HG02642 (cell line): ENCODE measurements around the gene GALNT18.

Source experiments
- ATAC-seq: cut with Tn5 transposase; IDR thresholded peaks from one replicate; pipeline ENCODE4 v1.9.1; 2021; ENCODE audit warnings: mild to moderate bottlenecking; ENCODE audit not compliant: unreplicated experiment, poor library complexity

Gene GALNT18

DNA sequence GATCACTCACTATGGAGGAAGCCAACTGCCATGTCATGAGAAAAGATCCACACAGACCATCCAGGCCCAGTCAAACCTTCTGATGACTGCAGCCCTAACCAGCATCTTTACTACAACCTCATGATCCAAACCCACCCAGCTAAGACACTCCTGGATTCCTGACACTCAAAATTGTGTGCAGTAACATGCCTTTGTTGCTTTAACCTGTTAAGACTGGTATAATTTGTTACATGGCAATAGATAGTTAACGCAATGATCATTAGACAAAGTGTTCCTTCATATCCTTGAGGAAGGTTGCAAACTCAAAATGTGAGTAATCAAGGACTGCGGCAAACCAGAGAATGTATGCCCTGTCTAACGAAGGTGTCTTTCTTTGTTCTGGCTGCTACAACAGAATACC, 221.7 kb downstream of the GALNT18 start:
- ATAC-seq = no peak

GRCh38 chr11:11397781-11398180, 224.0 kb downstream of the GALNT18 start:
- ATAC-seq = no peak

DNA sequence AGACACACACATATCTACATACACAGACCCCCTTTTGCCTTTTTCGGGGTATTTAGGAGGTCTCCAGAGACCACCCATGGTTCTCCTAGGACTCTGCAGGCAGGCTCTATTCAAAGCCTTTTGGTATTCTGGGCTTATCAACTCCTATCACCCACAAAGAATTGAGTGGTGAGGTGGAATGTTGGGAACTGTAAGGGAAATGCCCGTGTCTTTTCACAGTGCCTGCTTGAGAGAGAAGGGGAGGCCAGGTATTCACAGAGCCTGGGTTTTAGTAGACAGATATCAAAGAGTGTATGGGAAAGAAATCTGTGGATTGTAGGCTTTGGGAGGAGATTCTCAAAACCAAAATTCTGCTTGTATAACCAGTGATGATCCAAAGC, 224.8 kb downstream of the GALNT18 start:
- no peak for ATAC-seq

- ATAC-seq = no peak
Observed at GRCh38 chr11:11396301-11397035, 225.3 kb downstream of the GALNT18 start.

DNA sequence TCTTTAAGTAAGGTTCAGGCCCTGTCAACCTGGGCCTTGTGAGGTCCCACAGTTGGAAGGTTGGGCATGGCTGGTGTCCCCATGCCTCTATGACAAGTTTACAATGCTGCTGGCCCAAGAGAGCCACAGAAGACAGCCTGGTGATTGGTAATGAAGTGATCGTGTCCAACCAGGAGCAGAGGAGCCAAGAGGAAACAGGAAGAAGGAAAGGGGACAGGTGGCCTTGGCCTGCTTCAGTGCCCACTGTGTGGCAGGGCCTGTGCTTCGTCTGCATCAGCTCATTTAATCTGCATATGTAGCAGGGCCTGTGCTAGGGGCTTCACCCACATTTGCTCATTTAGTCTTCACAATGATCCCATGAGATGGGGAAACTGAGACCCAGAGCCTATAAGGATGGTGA, 226.7 kb downstream of the GALNT18 start:
- ATAC-seq = no peak

DNA sequence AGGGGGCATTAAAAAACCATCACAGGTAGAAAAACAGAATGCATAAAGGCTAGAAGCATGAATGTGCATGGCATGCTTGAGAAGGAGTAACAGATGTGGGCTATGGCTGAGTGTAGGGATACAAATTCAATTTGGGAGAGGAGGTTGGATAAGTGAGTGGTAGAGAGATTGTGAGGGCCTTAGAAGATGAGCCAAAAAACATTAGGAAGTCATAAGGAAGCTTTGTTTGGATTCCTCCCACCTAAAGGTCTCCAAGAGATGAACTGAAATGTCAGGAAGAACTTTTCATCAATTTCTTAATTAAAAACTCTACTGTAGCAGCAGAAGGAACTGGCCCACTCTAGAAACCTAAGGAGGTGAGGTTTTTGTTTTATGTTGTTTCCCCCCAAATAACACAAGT, 227.6 kb downstream of the GALNT18 start:
- no peak for ATAC-seq

GRCh38 chr11:11391796-11392463, 229.9 kb downstream of the GALNT18 start:
- no peak for ATAC-seq

GRCh38 chr11:11391169-11391568, 230.6 kb downstream of the GALNT18 start:
- ATAC-seq = no peak

DNA sequence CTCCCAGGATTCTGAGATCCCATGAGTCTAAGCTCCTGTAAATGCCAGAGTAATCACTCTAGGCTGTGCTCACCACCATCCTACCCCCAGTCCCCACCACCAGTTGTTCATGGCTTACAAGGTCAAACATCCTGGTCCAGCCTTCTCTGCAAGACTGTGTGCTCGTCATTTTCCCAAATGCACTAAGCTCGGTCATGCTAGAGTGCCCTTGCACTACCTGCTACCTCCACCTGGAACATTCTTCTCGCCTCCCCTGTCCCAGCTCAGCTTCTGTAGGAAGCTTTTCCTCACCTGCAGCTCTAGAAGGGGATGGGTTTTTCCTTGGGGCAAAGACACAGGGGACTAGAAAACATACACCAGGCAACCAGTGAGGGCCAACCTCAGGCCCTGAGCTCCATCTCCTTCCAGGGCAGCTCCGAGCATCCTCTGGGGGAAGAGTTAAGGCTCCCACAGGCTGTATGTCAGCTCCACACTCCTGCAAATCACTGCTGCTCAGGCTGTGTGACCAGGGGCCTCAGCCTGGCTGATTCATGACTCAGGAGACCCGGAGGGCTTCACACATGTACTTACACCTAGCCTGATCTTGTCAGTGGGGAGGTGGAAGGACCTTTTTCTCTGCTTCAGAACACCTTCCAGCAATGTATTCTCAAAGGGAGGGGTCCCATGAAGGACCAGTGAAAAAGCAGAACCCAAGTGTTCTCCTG, 231.6 kb downstream of the GALNT18 start:
- ATAC-seq = no peak

- ATAC-seq = no peak
Observed at GRCh38 chr11:11389238-11389637, 232.6 kb downstream of the GALNT18 start.

DNA sequence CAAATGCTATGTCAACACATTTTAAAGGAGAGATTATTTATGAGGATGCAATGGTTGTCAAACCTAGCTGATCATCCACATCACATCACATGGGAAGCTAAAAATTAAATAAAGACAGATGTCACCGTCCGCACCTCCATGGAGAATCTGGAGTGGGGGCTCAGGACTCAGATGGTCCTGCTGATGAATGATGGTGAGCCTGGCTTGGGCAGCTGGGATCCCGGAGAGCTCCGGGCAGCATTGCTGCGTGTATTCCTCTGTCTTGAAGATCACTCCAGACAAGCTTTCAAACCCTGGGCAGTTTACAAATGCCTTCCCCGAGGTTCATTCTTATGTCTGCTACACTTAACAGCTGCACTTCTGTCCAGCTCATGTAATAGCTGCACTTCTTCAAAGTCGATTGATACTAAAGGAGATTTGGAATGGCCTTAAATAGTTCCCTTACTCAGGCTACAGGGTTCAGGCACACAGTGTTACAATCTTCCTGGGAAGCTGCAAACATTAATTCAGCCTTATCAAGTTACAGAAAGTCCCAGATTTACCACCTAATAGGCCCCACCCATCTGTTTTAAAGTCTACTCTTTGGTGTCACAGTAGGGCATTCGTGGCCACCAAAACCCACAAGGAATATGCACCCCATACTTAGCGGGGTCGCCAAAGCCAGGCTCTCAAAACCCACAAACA, 234.0 kb downstream of the GALNT18 start:
- ATAC-seq = no peak

- no peak for ATAC-seq
Observed at GRCh38 chr11:11387207-11387606, 234.6 kb downstream of the GALNT18 start.

GRCh38 chr11:11384829-11385228, 237.0 kb downstream of the GALNT18 start:
- no peak for ATAC-seq

DNA sequence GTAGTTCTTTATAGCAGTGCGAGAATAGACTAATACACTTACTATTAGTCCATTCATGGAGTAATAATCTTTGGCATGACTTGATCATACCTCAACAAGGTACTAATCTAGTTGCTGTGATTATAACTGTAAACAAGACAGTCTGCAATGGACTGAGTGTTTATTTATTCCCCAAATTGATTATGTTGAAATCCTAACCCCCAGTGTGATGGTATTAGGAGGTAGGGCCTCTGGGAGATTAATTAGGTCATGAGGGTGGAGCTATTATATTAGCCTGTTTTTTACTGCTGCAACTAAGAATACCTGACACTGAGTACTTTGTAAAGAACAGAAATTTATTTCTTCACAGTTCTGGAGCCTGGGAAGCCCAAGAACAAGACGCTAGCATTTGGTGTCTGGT, 237.8 kb downstream of the GALNT18 start:
- no peak for ATAC-seq

DNA sequence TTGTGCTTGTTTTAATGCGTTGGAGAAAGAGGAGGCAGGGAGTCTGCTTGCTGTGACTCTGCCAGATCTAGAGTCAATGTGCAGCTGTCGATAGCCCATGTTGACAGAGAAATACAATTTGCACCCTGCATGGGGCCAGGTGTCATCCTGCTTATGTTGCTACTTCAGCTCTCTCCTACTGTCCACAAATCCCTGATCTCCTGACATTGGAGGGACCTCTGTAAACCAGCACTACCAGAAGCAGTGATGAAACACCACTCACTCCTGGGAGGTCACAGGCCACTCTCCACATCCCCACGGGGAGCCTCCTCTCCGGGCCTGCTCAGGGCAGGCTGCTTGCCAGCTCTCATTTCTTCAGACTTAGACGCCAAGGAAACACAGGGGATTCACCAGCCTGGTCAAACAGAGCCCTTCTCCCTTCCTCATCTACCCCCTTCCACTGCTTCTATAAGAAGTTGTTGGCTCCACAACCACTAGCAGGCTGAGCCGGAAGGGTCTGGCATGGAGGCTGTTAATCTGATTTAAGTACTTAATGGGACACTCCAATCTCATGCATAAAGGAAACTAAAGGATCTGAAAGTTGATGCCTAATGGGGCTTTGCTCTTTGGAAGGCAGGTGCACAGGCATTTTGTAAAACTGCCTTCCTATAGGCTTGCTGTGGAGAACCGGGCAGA, 238.8 kb downstream of the GALNT18 start:
- ATAC-seq = no peak

- no peak for ATAC-seq
Observed at GRCh38 chr11:11381471-11382105, 240.2 kb downstream of the GALNT18 start.

- no peak for ATAC-seq
Observed at GRCh38 chr11:11380883-11381282, 240.9 kb downstream of the GALNT18 start.

GRCh38 chr11:11380340-11380739, 241.5 kb downstream of the GALNT18 start:
- ATAC-seq = no peak

GRCh38 chr11:11379661-11380060, 242.1 kb downstream of the GALNT18 start:
- ATAC-seq = no peak
